ENCODE results near the gene PTPRM. TPM values are rescaled to one million over a fixed set of nuclear protein-coding genes. Genes with fewer than 3 reads are reported as not detected.

The PTPRM gene
- total and polyA plus RNA-seq, 4 donors = 9.2 to 23.0 (median 12.7) TPM

DNA sequence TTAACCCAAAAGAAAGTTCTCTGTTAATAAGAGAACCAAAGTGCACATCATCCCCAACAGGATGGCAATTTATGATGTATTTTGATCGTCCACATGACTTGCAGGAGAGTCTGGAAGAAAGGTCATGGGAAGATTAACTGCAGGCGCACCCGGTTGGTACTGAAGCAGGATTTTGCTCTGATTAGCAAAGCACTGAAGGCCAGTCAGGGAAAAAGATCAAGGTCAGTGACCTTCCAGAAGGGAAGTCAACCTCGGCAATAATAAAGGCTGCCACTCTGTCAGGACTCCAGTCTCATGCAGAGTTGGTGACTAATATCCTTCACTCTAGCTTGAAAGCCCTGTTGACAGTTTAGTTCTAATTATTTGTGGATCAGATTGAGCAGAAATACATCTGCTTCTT lies 609.4 kb downstream of the PTPRM start (continued):
- TF ChIP-seq, protein P1, sequence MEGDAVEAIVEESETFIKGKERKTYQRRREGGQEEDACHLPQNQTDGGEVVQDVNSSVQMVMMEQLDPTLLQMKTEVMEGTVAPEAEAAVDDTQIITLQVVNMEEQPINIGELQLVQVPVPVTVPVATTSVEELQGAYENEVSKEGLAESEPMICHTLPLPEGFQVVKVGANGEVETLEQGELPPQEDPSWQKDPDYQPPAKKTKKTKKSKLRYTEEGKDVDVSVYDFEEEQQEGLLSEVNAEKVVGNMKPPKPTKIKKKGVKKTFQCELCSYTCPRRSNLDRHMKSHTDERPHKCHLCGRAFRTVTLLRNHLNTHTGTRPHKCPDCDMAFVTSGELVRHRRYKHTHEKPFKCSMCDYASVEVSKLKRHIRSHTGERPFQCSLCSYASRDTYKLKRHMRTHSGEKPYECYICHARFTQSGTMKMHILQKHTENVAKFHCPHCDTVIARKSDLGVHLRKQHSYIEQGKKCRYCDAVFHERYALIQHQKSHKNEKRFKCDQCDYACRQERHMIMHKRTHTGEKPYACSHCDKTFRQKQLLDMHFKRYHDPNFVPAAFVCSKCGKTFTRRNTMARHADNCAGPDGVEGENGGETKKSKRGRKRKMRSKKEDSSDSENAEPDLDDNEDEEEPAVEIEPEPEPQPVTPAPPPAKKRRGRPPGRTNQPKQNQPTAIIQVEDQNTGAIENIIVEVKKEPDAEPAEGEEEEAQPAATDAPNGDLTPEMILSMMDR (IDR thresholded peaks at IDR 0.05; ENCODE audit: low read depth, low read length, missing input control) = no peak
- TF ChIP-seq RXRA (IDR thresholded peaks at IDR 0.05) = peak; percentile 43 to 67
- peak in 1 of 2 donors; percentile 7 for TF ChIP-seq RAD21 (IDR thresholded peaks at IDR 0.05)
- peak; percentile 89 for TF ChIP-seq NR2F2 (IDR thresholded peaks at IDR 0.05)
- TF ChIP-seq, protein P2, sequence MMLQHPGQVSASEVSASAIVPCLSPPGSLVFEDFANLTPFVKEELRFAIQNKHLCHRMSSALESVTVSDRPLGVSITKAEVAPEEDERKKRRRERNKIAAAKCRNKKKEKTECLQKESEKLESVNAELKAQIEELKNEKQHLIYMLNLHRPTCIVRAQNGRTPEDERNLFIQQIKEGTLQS (IDR thresholded peaks at IDR 0.05) = no peak
- TF ChIP-seq HNF4G (IDR thresholded peaks at IDR 0.05) = no peak

GRCh38 chr18:8177330-8178016 lies 610.4 kb downstream of the PTPRM start:
- WGBS = 42% methylated on average over 3 of the region's 3 CpGs
- TF ChIP-seq NR2F2 (IDR thresholded peaks at IDR 0.05) (peak; percentile 54), TAF1 (conservative IDR thresholded peaks at IDR 0.05) (no peak), RXRA (IDR thresholded peaks at IDR 0.05) (peak; percentile 15 to 56)
- no peak overlapping the region for H3K9ac ChIP-seq (ENCODE audit: low read depth in 1 of 2, low read length in 2 of 2)
- H3K9me3 ChIP-seq (ENCODE audit: control insufficient read depth in 4 of 4, low read length in 3 of 4) = no peaks in the 10 kb centered on the region
- no peak overlapping the region for H3K4me3 ChIP-seq (ENCODE audit: low read depth in 1 of 3, low read length in 3 of 3)
- no peaks in the 10 kb centered on the region for H3K36me3 ChIP-seq (ENCODE audit: control insufficient read depth in 4 of 4, insufficient read depth in 3 of 4, low read depth in 1 of 4, low read length in 3 of 4)
- H3K4me1 ChIP-seq (ENCODE audit: control insufficient read depth in 4 of 4, insufficient read depth in 4 of 4, low read length in 3 of 4) = peaks cover 0 to 11% (median 4%) of the 10 kb centered on the region in 4 donors
- no peak overlapping the region for H3K27ac ChIP-seq (ENCODE audit: low read depth in 1 of 2, low read length in 2 of 2)
- no peaks in the 10 kb centered on the region for H3K27me3 ChIP-seq (ENCODE audit: control insufficient read depth in 4 of 4, insufficient read depth in 4 of 4, low read length in 3 of 4)
- DNase-seq (ENCODE audit: low spot score) = no peak

DNA sequence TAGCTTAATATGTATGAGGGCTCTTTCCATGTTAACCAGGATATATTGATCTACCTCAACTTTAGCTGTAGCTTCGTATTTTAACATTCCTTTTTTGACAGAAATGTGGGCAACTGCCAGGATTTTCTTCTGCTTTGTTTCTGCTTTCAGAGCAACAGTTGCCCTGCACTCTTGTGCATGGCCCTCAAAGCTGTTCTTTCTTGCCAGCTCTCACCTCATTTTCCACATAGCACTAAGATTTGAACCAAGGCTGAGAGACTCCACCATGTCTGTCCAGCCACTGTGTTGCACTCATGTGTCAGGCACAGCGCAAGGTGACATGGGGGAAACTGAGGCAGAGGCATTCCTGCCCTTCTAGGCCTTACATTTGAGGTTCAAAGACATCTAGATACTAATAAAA lies 619.3 kb downstream of the PTPRM start:
- H3K36me3 ChIP-seq (ENCODE audit: control insufficient read depth in 4 of 4, insufficient read depth in 3 of 4, low read depth in 1 of 4, low read length in 3 of 4) = no peaks in the 10 kb centered on the region
- 91% methylated on average over 2 of the region's 2 CpGs for WGBS
- H3K4me1 ChIP-seq (ENCODE audit: control insufficient read depth in 4 of 4, insufficient read depth in 4 of 4, low read length in 3 of 4) = no peaks in the 10 kb centered on the region
- H3K9ac ChIP-seq (ENCODE audit: low read depth in 1 of 2, low read length in 2 of 2) = no peak overlapping the region
- no peak overlapping the region for H3K27ac ChIP-seq (ENCODE audit: low read depth in 1 of 2, low read length in 2 of 2)
- TF ChIP-seq, protein P2 (IDR thresholded peaks at IDR 0.05) = no peak
- TF ChIP-seq TAF1 (conservative IDR thresholded peaks at IDR 0.05) (no peak), RAD21 (IDR thresholded peaks at IDR 0.05) (no peak), FOXA2 (IDR thresholded peaks at IDR 0.05) (no peak), FOXA1 (IDR thresholded peaks at IDR 0.05) (no peak), YY1 (IDR thresholded peaks at IDR 0.05) (no peak), NR2F2 (IDR thresholded peaks at IDR 0.05) (no peak), SP1 (IDR thresholded peaks at IDR 0.05) (no peak), GABPA (IDR thresholded peaks at IDR 0.05 in 1 of 2, conservative IDR thresholded peaks at IDR 0.05 in 1 of 2) (no peak), HNF4A (conservative IDR thresholded peaks at IDR 0.05) (no peak), JUND (IDR thresholded peaks at IDR 0.05) (no peak), EGR1 (IDR thresholded peaks at IDR 0.05; ENCODE audit: low read depth in 2 of 2) (no peak), HNF4G (IDR thresholded peaks at IDR 0.05) (no peak), RXRA (IDR thresholded peaks at IDR 0.05) (no peak)
- TF ChIP-seq, protein P3, sequence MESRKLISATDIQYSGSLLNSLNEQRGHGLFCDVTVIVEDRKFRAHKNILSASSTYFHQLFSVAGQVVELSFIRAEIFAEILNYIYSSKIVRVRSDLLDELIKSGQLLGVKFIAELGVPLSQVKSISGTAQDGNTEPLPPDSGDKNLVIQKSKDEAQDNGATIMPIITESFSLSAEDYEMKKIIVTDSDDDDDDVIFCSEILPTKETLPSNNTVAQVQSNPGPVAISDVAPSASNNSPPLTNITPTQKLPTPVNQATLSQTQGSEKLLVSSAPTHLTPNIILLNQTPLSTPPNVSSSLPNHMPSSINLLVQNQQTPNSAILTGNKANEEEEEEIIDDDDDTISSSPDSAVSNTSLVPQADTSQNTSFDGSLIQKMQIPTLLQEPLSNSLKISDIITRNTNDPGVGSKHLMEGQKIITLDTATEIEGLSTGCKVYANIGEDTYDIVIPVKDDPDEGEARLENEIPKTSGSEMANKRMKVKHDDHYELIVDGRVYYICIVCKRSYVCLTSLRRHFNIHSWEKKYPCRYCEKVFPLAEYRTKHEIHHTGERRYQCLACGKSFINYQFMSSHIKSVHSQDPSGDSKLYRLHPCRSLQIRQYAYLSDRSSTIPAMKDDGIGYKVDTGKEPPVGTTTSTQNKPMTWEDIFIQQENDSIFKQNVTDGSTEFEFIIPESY (IDR thresholded peaks at IDR 0.05) = no peak
- TF ChIP-seq, protein P1 (IDR thresholded peaks at IDR 0.05; ENCODE audit: low read depth, low read length, missing input control) = no peak
- TF ChIP-seq, protein P4, sequence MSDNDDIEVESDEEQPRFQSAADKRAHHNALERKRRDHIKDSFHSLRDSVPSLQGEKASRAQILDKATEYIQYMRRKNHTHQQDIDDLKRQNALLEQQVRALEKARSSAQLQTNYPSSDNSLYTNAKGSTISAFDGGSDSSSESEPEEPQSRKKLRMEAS (IDR thresholded peaks at IDR 0.05) = no peak
- TF ChIP-seq, protein P5, sequence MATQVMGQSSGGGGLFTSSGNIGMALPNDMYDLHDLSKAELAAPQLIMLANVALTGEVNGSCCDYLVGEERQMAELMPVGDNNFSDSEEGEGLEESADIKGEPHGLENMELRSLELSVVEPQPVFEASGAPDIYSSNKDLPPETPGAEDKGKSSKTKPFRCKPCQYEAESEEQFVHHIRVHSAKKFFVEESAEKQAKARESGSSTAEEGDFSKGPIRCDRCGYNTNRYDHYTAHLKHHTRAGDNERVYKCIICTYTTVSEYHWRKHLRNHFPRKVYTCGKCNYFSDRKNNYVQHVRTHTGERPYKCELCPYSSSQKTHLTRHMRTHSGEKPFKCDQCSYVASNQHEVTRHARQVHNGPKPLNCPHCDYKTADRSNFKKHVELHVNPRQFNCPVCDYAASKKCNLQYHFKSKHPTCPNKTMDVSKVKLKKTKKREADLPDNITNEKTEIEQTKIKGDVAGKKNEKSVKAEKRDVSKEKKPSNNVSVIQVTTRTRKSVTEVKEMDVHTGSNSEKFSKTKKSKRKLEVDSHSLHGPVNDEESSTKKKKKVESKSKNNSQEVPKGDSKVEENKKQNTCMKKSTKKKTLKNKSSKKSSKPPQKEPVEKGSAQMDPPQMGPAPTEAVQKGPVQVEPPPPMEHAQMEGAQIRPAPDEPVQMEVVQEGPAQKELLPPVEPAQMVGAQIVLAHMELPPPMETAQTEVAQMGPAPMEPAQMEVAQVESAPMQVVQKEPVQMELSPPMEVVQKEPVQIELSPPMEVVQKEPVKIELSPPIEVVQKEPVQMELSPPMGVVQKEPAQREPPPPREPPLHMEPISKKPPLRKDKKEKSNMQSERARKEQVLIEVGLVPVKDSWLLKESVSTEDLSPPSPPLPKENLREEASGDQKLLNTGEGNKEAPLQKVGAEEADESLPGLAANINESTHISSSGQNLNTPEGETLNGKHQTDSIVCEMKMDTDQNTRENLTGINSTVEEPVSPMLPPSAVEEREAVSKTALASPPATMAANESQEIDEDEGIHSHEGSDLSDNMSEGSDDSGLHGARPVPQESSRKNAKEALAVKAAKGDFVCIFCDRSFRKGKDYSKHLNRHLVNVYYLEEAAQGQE (IDR thresholded peaks at IDR 0.05) = no peak
- no peaks in the 10 kb centered on the region for H3K27me3 ChIP-seq (ENCODE audit: control insufficient read depth in 4 of 4, insufficient read depth in 4 of 4, low read length in 3 of 4)
- no peak for DNase-seq (ENCODE audit: low spot score)
- H3K9me3 ChIP-seq (ENCODE audit: control insufficient read depth in 4 of 4, low read length in 3 of 4) = no peaks in the 10 kb centered on the region
- no peak overlapping the region for H3K4me3 ChIP-seq (ENCODE audit: low read depth in 1 of 3, low read length in 3 of 3)
